Activated CD8-positive, alpha-beta T cell treated with anti-CD3 and anti-CD28 coated beads for 36 hours (primary cell): ENCODE measurements around the gene CIITA. TPM values are rescaled to one million over a fixed set of nuclear protein-coding genes. Genes with fewer than 3 reads are reported as not detected.

Experiments used
- ATAC-seq: fragments of 200-7000 bp; cut with Tn5 transposase; one replicate; pipeline ENCODE4 v1.10.0; 2021; ENCODE audit warnings: mild to moderate bottlenecking, moderate library complexity
- CTCF ChIA-PET: fragments of 350-600 bp; sonication (Branson Sonifier 250); formaldehyde crosslinking; loops from one replicate; lab custom pipeline; 2021; ENCODE audit warnings: antibody characterized with exemption; lab: Charles Lee
- POLR2A ChIA-PET: fragments of 350-600 bp; sonication (Branson Sonifier 250); formaldehyde crosslinking; loops from one replicate; lab custom pipeline; 2021; ENCODE audit warnings: antibody characterized with exemption; lab: Charles Lee
- DNase-seq: peaks from one replicate; pipeline ENCODE4 v3.0.0-alpha.2; 2020
- H3K27ac Mint-ChIP-seq: one replicate; pipeline ENCODE4 v1.8.0; 2021; ENCODE audit warnings: mild to moderate bottlenecking, mixed read lengths
- H3K27me3 Mint-ChIP-seq: one replicate; pipeline ENCODE4 v1.8.0; 2021; ENCODE audit warnings: mixed read lengths
- H3K36me3 Mint-ChIP-seq: one replicate; pipeline ENCODE4 v1.8.0; 2021; ENCODE audit warnings: low read depth, mixed read lengths
- H3K4me1 Mint-ChIP-seq: one replicate; pipeline ENCODE4 v1.8.0; 2021; ENCODE audit warnings: low read depth, mixed read lengths
- H3K4me3 Mint-ChIP-seq: one replicate; pipeline ENCODE4 v1.8.0; 2021; ENCODE audit warnings: mild to moderate bottlenecking, moderate library complexity, mixed read lengths
- H3K9me3 Mint-ChIP-seq: one replicate; pipeline ENCODE4 v1.8.0; 2021; ENCODE audit warnings: mixed read lengths
- CTCF ChIP-seq: fragments of 200-600 bp; IDR thresholded peaks from one replicate; pipeline ENCODE4 v1.8.0; 2022; ENCODE audit warnings: antibody characterized with exemption, mild to moderate bottlenecking
- intact Hi-C: fragments of 100-400 bp; cut with micrococcal nuclease; formaldehyde crosslinking; loops from one replicate; pipeline ENCODE4 v1.10.0; 2022
- total RNA-seq, 2 experiments: library from RNA; stranded (reverse); gene quantifications; one replicate each; pipeline ENCODE4 v1.2.3, GENCODE V29; 2021

CIITA gene
- total RNA-seq, 2 experiments from 2014 or later = 4.4 to 5.3 TPM

DNA sequence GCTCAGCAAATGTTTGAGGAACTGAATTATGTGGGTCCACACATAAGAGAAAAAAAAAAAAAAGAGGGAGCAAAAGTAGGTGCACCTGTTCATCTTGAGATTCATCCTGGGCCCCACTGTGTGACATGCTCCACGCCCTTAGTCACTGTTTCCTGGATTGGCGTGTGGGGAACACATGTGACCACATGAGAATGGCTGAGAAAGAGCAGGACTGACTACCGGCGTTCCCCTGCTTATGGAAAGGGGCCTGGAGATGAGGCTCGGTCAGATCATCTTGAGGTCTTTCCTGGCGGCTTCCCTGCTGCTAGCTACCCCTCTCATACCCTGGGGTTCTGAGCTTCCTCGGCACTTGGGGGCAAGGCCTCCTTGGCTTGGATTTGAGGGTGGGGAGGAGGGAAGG, 61.3 kb downstream of the CIITA start:
- intact Hi-C loops = no loop called here
- ChIA-PET POLR2A (interaction anchor here (0.7 kb wide), 1 partner anchor 1143 kb away, joined by 5 read pairs; no protein-coding TSS in a partner anchor), CTCF (interaction anchor here (6.8 kb wide), 1 partner anchor 20 kb away, joined by 40 read pairs; no protein-coding TSS in a partner anchor)
- Mint-ChIP-seq H3K36me3 (peaks cover 49% of the 10 kb centered on the region), H3K27me3 (no peaks in the 10 kb centered on the region), H3K4me1 (peaks cover 69% of the 10 kb centered on the region), H3K4me3 (peak overlapping the region; percentile 97), H3K27ac (peak overlapping the region; percentile 37), H3K9me3 (no peaks in the 10 kb centered on the region)
- DNase-seq = peak; percentile 63
- ATAC-seq = no peak
- no peak for TF ChIP-seq CTCF

DNA sequence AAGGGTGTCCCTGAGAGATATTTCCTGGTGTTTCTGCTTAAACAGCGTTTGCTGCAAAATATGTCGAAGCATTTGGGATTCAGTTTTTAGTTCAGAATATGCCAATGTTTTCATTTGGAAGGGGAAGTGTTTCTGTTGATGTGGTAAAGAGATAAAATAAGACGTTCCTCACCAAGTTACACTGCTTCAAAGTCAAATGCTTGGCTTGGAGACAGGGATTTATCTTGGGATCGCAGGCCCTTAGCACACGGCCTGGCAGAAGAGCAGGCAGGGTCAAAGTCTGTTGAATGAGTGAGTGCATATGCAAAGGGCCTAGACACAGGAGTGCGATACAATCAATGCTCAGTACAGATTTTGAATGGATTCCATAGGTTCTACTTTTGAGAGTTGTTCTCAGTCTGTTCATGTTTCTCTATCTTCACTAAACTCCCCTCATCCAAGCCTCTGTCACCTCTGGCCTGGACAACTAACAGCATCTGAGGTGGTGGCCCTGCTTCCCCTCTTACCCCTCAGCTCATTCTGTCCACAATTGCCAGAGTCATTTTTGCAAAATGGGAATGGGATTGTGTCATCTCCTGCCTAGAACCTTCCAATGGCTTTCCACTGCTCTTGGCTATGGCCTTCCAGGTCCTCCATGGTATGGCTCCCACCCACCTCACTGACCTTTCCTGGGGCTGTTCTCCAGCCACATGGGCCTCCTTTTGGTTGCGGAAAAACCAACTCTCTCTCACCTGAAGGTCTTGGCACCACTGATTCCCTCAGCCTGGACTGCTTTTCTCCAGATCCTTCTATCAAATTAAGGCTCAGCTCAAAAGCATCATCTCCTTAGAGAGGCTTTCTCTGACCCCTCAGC, 62.0 kb downstream of the CIITA start:
- peak overlapping the region; percentile 97 for H3K4me3 Mint-ChIP-seq
- DNase-seq = no peak
- intact Hi-C loops = no loop called here
- ATAC-seq = no peak
- ChIA-PET CTCF (interaction anchor here (1.7 to 6.8 kb wide), 2 partner anchors 11 to 20 kb away, joined by 3 to 40 read pairs; no protein-coding TSS in a partner anchor), POLR2A (interaction anchor here (1.0 kb wide), 1 partner anchor 8 kb away, joined by 4 read pairs; no protein-coding TSS in a partner anchor)
- no peaks in the 10 kb centered on the region for H3K27me3 Mint-ChIP-seq
- peak overlapping the region; percentile 37 for H3K27ac Mint-ChIP-seq
- H3K4me1 Mint-ChIP-seq = peaks cover 70% of the 10 kb centered on the region
- TF ChIP-seq CTCF = no peak
- peaks cover 45% of the 10 kb centered on the region for H3K36me3 Mint-ChIP-seq
- no peaks in the 10 kb centered on the region for H3K9me3 Mint-ChIP-seq

DNA sequence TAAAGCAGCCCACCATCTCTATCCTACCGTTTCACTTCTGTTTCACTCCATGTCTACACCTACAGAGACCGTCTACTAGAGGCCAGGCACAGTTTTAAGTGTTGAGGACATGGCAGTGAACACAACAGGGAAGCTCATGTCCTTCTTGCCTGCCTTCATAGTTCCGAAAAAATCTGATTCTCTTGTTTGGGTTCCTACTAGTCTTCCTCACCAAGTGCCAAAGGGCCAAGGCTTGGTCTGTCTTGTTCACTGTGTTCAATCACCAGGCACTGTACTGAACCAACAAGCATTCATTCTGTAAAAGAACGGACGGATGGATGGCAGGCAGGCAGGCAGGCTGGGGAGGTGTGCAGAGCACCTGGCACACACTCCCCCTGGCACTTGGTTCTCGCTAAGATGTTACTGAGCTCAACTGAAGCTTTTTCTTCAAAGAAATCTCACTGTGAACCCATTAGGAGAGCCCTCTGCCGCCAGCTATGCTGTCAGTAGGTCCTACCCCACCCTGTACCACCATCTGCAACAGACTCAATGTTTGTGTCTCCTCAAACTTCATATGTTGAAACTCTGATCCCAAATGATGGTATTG, 62.7 kb downstream of the CIITA start:
- ATAC-seq = no peak
- Mint-ChIP-seq H3K36me3 (peaks cover 45% of the 10 kb centered on the region), H3K9me3 (no peaks in the 10 kb centered on the region), H3K27ac (peak overlapping the region; percentile 35), H3K4me1 (peaks cover 71% of the 10 kb centered on the region), H3K4me3 (peak overlapping the region; percentile 97), H3K27me3 (no peaks in the 10 kb centered on the region)
- POLR2A ChIA-PET = interaction anchor here (1.0 kb wide), 1 partner anchor 9 kb away, joined by 4 read pairs; no protein-coding TSS in a partner anchor
- intact Hi-C loops = no loop called here
- TF ChIP-seq CTCF = no peak
- CTCF ChIA-PET = interaction anchor here (0.9 to 6.8 kb wide), 4 partner anchors 9 to 21 kb away, joined by 3 to 40 read pairs (median 3); no protein-coding TSS in a partner anchor
- no peak for DNase-seq

- intact Hi-C loops = no loop called here
- no peaks in the 10 kb centered on the region for H3K9me3 Mint-ChIP-seq
- peak overlapping the region; percentile 89 for H3K27ac Mint-ChIP-seq
- DNase-seq (peak; percentile 17), ATAC-seq (no peak)
- peaks cover 43% of the 10 kb centered on the region for H3K36me3 Mint-ChIP-seq
- POLR2A ChIA-PET = interaction anchor here (0.5 to 1.5 kb wide), 3 partner anchors 10 to 1978 kb away, joined by 3 to 4 read pairs (median 3); no protein-coding TSS in a partner anchor
- no peaks in the 10 kb centered on the region for H3K27me3 Mint-ChIP-seq
- H3K4me3 Mint-ChIP-seq = peak overlapping the region; percentile 97
- CTCF ChIA-PET = interaction anchor here (0.8 to 6.8 kb wide), 6 partner anchors 9 to 24 kb away, joined by 3 to 40 read pairs (median 3); no protein-coding TSS in a partner anchor
- peaks cover 71% of the 10 kb centered on the region for H3K4me1 Mint-ChIP-seq
- TF ChIP-seq CTCF = no peak
Observed at GRCh38 chr16:10940501-10941079, 63.6 kb downstream of the CIITA start.
